Activated T-helper 17 cell treated with anti-CD3 and anti-CD28 coated beads, Interleukin-2, amount 50 U/mL, for 72 hours (primary cell): ENCODE results near the gene MEA1. TPM values are rescaled to one million over a fixed set of nuclear protein-coding genes. Genes with fewer than 3 reads are reported as not detected.
"Not testable (repeated sequence)": the region's sequence is repeated elsewhere in the genome, so short reads cannot be mapped to it uniquely, and the experiment has no call there.

Experiments used
- ATAC-seq: fragments of 150-1000 bp; cut with Tn5 transposase; replicated peaks from 2 replicates; pipeline ENCODE4 v1.10.0; 2021; ENCODE audit warnings: mild to moderate bottlenecking, moderate library complexity
- H3K27ac Mint-ChIP-seq: one replicate; pipeline ENCODE4 v1.8.0; 2022; ENCODE audit warnings: mixed read lengths
- H3K27me3 Mint-ChIP-seq: one replicate; pipeline ENCODE4 v1.8.0; 2022; ENCODE audit warnings: mixed read lengths
- H3K36me3 Mint-ChIP-seq: one replicate; pipeline ENCODE4 v1.8.0; 2022; ENCODE audit warnings: low read depth, mild to moderate bottlenecking, mixed read lengths
- H3K4me1 Mint-ChIP-seq: one replicate; pipeline ENCODE4 v1.8.0; 2022; ENCODE audit warnings: mixed read lengths
- H3K4me3 Mint-ChIP-seq: one replicate; pipeline ENCODE4 v1.8.0; 2022; ENCODE audit warnings: mild to moderate bottlenecking, mixed read lengths
- H3K9me3 Mint-ChIP-seq: one replicate; pipeline ENCODE4 v1.8.0; 2022; ENCODE audit warnings: mixed read lengths
- total RNA-seq, 2 donors: library from RNA; stranded (reverse); gene quantifications; one replicate each; pipeline ENCODE4 v1.2.3, GENCODE V29; 2022

The MEA1 gene
- total RNA-seq, 2 donors from 2014 or later = 75.7 to 93.8 TPM

DNA sequence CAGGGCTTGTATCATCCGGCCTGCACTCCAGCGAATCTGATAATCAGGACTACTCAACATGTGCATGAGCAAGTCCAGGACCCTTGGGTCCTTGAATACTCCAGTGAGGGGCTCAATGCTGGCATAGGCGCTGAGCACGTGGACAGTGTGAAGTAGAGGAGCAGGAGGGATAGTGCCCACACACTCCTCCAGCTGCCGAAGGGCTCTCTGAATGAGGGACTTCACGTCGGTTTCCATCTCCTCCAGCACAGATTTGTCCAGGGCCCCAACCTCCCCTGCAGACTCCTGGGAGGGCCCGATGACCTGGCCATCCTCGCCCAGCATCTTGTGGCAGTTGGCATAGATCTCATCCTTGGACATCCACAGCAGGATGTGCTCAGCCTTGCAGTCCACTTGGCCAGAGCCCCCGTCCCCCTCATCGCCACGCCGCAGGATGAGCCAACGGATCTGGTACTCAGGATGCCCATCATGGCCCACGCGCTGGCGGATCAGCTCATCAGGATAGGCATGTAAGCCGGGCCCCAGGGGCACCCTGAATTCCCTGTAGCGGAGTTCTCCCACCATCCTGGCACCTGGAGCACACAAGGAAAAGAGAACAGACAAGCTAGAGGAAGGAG, 38.6 kb upstream of the MEA1 start:
- ATAC-seq = no peak
- Mint-ChIP-seq H3K4me1 (peaks cover 24% of the 10 kb centered on the region), H3K27me3 (no peaks in the 10 kb centered on the region), H3K27ac (peak overlapping the region; percentile 95), H3K36me3 (peaks cover 77% of the 10 kb centered on the region), H3K4me3 (peak overlapping the region; percentile 90), H3K9me3 (no peaks in the 10 kb centered on the region)

- no peak for ATAC-seq
- peak overlapping the region; percentile 34 for H3K27ac Mint-ChIP-seq
- no peaks in the 10 kb centered on the region for H3K27me3 Mint-ChIP-seq
- no peaks in the 10 kb centered on the region for H3K9me3 Mint-ChIP-seq
- H3K4me1 Mint-ChIP-seq = peaks cover 24% of the 10 kb centered on the region
- H3K36me3 Mint-ChIP-seq = peaks cover 72% of the 10 kb centered on the region
- no peak overlapping the region for H3K4me3 Mint-ChIP-seq
Observed at GRCh38 chr6:43050981-43051380, 37.2 kb upstream of the MEA1 start.

- H3K36me3 Mint-ChIP-seq = peaks cover 87% of the 10 kb centered on the region
- no peaks in the 10 kb centered on the region for H3K9me3 Mint-ChIP-seq
- no peak overlapping the region for H3K4me3 Mint-ChIP-seq
Observed at GRCh38 chr6:43047998-43048397, 34.3 kb upstream of the MEA1 start.

GRCh38 chr6:43045371-43045930, 31.7 kb upstream of the MEA1 start:
- peaks cover 90% of the 10 kb centered on the region for H3K36me3 Mint-ChIP-seq
- no peak overlapping the region for H3K4me3 Mint-ChIP-seq
- H3K27ac Mint-ChIP-seq = peak overlapping the region; percentile 43
- H3K27me3 Mint-ChIP-seq = no peaks in the 10 kb centered on the region
- peaks cover 3% of the 10 kb centered on the region for H3K4me1 Mint-ChIP-seq
- ATAC-seq = no peak
- no peaks in the 10 kb centered on the region for H3K9me3 Mint-ChIP-seq

More at GRCh38 chr6:43047998-43048397, 34.3 kb upstream of the MEA1 start:
- Mint-ChIP-seq H3K27ac (no peak overlapping the region), H3K27me3 (no peaks in the 10 kb centered on the region), H3K4me1 (peaks cover 21% of the 10 kb centered on the region)
- ATAC-seq = no peak

DNA sequence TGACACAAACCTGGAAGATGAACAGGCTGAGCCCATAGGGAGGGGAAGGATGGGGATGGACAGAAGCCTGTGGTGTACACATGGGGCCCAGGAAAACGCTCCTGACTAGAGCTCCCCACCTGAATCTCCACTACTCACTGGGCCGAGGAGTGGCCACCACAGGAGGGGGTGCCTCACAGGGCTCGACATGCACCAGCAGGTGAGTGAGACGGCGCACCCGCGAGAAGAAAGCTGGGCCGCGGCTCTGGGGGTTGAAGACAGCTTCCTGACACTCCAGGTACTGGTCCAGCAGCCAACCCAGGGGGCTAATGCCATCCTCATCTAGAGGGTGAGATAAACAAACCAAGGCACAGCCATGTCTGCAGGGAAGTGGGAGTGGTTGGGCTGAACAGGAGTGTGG, 29.6 kb upstream of the MEA1 start:
- no peak overlapping the region for H3K4me3 Mint-ChIP-seq
- no peak for ATAC-seq
- peaks cover 80% of the 10 kb centered on the region for H3K36me3 Mint-ChIP-seq

GRCh38 chr6:43041475-43041874, 27.7 kb upstream of the MEA1 start:
- not testable (repeated sequence) for H3K27ac Mint-ChIP-seq, H3K4me1 Mint-ChIP-seq, H3K4me3 Mint-ChIP-seq, ATAC-seq, H3K27me3 Mint-ChIP-seq, H3K9me3 Mint-ChIP-seq
- peaks cover 81% of the 10 kb centered on the region for H3K36me3 Mint-ChIP-seq

More for the DNA sequence above, 29.6 kb upstream of the MEA1 start:
- no peaks in the 10 kb centered on the region for H3K9me3 Mint-ChIP-seq
- H3K27me3 Mint-ChIP-seq = no peaks in the 10 kb centered on the region
- no peaks in the 10 kb centered on the region for H3K4me1 Mint-ChIP-seq
- H3K27ac Mint-ChIP-seq = no peak overlapping the region

DNA sequence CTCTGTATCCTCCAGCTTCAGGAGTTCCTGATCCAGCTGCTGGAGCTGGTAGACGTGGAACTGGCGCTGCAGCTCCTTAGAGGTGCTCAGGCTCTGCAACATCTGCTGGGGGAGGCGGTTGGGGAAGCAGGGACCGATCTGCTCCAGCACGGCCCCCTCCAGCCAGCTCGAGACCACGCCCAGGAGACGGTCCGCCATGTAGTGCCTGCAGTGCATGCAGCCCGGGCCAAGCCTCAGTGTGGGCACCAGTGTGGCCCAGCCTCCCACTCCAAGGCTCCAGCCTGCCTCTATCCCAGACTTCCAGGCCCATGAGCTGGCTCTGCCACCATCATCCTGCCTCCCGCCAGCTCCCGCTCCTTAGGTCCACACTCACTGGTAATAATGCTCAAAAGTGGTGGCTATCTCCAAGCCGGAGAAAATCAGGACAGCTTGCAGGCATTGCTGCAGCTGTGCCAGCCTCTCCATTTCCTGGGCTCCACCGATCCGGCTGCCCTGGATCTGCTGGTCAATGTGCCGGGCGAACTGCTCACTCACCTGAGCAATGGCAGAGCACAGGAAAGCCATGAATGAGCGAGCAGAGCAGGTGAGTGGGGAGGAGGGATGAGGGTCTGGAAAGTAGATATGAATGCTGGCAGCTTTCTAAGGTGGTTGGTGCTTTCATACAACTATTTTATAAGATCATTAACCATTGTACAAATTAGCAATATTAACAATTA, 27.0 kb upstream of the MEA1 start:
- no peak overlapping the region for H3K4me3 Mint-ChIP-seq
- peaks cover 78% of the 10 kb centered on the region for H3K36me3 Mint-ChIP-seq
- H3K9me3 Mint-ChIP-seq = no peaks in the 10 kb centered on the region
- H3K27me3 Mint-ChIP-seq = no peaks in the 10 kb centered on the region
- no peaks in the 10 kb centered on the region for H3K4me1 Mint-ChIP-seq
- peak overlapping the region; percentile 73 for H3K27ac Mint-ChIP-seq
- ATAC-seq = no peak

GRCh38 chr6:43038727-43039126, 25.0 kb upstream of the MEA1 start:
- peaks cover 76% of the 10 kb centered on the region for H3K36me3 Mint-ChIP-seq
- no peaks in the 10 kb centered on the region for H3K27me3 Mint-ChIP-seq

GRCh38 chr6:43037706-43038105, 24.0 kb upstream of the MEA1 start:
- no peak for ATAC-seq
- Mint-ChIP-seq H3K27me3 (no peaks in the 10 kb centered on the region), H3K36me3 (peaks cover 76% of the 10 kb centered on the region), H3K27ac (peak overlapping the region; percentile 12), H3K4me1 (no peaks in the 10 kb centered on the region), H3K9me3 (no peaks in the 10 kb centered on the region), H3K4me3 (no peak overlapping the region)

More at GRCh38 chr6:43038727-43039126, 25.0 kb upstream of the MEA1 start:
- H3K4me3 Mint-ChIP-seq = no peak overlapping the region
- H3K9me3 Mint-ChIP-seq = no peaks in the 10 kb centered on the region
- no peaks in the 10 kb centered on the region for H3K4me1 Mint-ChIP-seq
- no peak for ATAC-seq
- peak overlapping the region; percentile 44 for H3K27ac Mint-ChIP-seq

DNA sequence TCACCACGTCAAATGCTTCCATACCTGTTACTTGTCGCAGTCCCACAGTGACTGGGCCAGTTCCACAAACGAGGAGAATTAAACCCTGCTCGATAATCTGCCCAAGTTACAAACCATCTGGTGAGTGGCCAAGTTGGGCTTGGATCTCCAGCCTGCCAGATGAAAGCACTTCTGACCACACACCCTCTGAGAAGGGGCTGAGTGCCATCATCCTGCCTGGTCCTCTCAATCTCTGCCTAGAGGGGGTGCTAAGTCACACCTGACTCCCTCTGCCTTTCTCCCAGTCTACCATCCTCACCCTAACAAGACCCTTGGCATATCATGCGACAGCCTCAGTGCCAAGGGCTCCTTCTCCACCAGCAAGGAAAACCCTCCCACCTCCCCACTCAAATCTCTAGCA, 23.5 kb upstream of the MEA1 start:
- H3K27me3 Mint-ChIP-seq = no peaks in the 10 kb centered on the region
- H3K9me3 Mint-ChIP-seq = no peaks in the 10 kb centered on the region
- no peak for ATAC-seq
- peak overlapping the region; percentile 12 for H3K27ac Mint-ChIP-seq
- H3K4me3 Mint-ChIP-seq = no peak overlapping the region
- H3K4me1 Mint-ChIP-seq = no peaks in the 10 kb centered on the region
- H3K36me3 Mint-ChIP-seq = peaks cover 76% of the 10 kb centered on the region

DNA sequence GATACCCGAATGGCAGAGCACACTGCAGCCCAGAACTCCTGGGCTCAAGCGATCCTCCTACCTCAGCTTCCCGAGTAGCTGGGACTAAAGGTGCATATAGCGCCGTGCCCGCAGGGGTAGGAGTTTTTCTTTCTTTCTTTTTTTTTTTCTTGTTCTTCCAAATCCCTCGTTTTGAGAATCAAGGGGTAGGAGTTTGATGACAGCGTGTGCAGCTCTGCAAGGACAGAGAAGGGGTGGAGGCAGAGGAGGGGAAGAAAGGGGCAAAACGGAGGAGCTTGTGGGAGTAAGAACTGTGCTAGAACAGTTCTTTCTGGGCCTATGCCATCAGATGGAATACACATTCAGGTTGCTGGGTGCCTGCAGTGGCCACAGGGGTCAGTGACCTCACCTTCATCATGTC, 23.0 kb upstream of the MEA1 start:
- Mint-ChIP-seq H3K4me3 (no peak overlapping the region), H3K27ac (no peak overlapping the region), H3K9me3 (no peaks in the 10 kb centered on the region), H3K27me3 (no peaks in the 10 kb centered on the region), H3K36me3 (peaks cover 77% of the 10 kb centered on the region), H3K4me1 (no peaks in the 10 kb centered on the region)
- no peak for ATAC-seq

DNA sequence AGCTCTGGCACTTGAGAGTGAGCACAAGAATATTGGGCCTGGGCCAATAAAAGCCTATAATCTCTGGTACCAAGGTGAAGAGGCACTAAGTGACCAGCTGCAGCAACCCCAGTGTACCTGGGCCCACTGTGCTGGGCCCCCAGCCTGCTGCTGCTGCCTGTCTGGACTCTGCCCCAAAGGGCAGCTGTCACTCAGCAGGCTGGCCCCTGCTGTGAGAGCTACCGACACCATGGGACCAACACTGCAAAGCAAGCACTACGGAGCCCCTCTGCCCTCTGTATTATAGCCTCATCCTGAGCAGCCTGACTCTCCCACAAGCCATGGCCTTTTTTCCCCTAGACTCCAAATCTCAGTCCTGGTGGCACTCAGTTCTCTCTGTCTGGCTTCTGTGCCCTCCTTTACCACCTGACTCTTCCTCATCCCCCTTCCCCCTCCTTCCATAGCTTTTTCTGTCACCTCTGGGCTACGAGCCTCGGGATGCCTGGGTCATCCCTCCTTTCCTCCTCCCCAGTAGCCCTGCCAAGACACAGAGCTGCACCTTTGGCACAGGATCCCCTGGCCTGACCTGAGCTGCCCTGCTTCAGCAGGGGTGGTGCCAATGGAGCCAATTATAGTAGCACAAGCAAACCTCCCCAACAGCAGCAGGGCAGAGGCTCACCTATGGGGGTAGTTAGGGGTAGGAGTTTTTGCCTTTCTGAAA, 21.9 kb upstream of the MEA1 start:
- Mint-ChIP-seq H3K27me3 (no peaks in the 10 kb centered on the region), H3K4me1 (no peaks in the 10 kb centered on the region), H3K9me3 (no peaks in the 10 kb centered on the region), H3K27ac (no peak overlapping the region), H3K36me3 (peaks cover 79% of the 10 kb centered on the region), H3K4me3 (no peak overlapping the region)
- ATAC-seq = no peak

DNA sequence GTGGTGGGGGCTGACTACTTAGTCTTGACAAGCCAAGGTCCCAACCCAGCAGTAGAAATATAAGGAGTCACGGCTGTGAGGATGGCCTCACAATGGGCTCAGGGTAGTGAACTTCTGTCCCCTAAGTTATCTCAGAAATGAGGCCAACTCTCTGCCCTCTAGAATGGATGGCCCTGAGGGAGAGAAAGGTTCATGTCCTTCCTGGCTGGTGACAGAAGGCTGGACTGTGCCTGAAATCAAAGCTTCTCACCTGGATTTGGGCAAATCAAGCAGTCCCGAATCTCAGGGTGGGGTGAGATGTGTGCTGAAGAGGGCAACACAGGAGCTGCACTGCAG, 20.4 kb upstream of the MEA1 start:
- Mint-ChIP-seq H3K9me3 (no peaks in the 10 kb centered on the region), H3K27me3 (no peaks in the 10 kb centered on the region), H3K36me3 (peaks cover 84% of the 10 kb centered on the region), H3K27ac (no peak overlapping the region), H3K4me1 (no peaks in the 10 kb centered on the region), H3K4me3 (no peak overlapping the region)
- ATAC-seq = no peak

GRCh38 chr6:43033496-43034189, 19.9 kb upstream of the MEA1 start:
- no peaks in the 10 kb centered on the region for H3K4me1 Mint-ChIP-seq
- H3K27me3 Mint-ChIP-seq = no peaks in the 10 kb centered on the region
- peak overlapping the region; percentile 9 for H3K27ac Mint-ChIP-seq
- no peaks in the 10 kb centered on the region for H3K9me3 Mint-ChIP-seq
- no peak for ATAC-seq
- H3K36me3 Mint-ChIP-seq = peaks cover 87% of the 10 kb centered on the region
- no peak overlapping the region for H3K4me3 Mint-ChIP-seq
